Lower leg skin (tissue), 4 donors: ENCODE measurements around the gene CMIP. TPM values are rescaled to one million over a fixed set of nuclear protein-coding genes. Genes with fewer than 3 reads are reported as not detected.

Source experiments
- DNase-seq, 2 donors: peaks; one replicate each; pipeline ENCODE4 v3.0.0-alpha.2; 2019; ENCODE audit warnings: low spot score in 2 of 2
- H3K4me3 ChIP-seq: fragments of 200-600 bp; sonication (generic); 2 replicates; pipeline ENCODE4 v1.5.1; 2017; ENCODE audit warnings: mild to moderate bottlenecking, low read depth; ENCODE audit not compliant: poor library complexity, severe bottlenecking
- CTCF ChIP-seq, 3 donors: fragments of 450-650 bp; IDR thresholded peaks; one replicate each; pipeline ENCODE4 v1.5.1; 2016; ENCODE audit warnings: antibody characterized with exemption in 3 of 3, mild to moderate bottlenecking in 3 of 3, moderate library complexity in 2 of 3
- POLR2A ChIP-seq, 2 donors: fragments of 450-650 bp; IDR thresholded peaks; one replicate each; pipeline ENCODE4 v1.6.1; 2016 to 2017; ENCODE audit warnings: antibody characterized with exemption in 2 of 2, mild to moderate bottlenecking in 1 of 2, moderate library complexity in 1 of 2
- WGBS, 2 donors: methylation state at CpG; one replicate each; pipeline ENCODE4 v1.1.5; 2018; 5-methylcytosine and 5-hydroxymethylcytosine counted together
- intact Hi-C: fragments of 100-400 bp; cut with DNase I; formaldehyde crosslinking; loops from one replicate; pipeline ENCODE4 v1.15.0; 2023; ENCODE audit warnings: low total_unique reads
- total RNA-seq, 4 donors: library from RNA; depleted of rRNA; stranded (reverse); fragments of >200 nt; gene quantifications; one replicate each; pipeline ENCODE4 v1.1.0, GENCODE V29; 2016

CMIP gene
- total RNA-seq, 4 donors from 2014 or later: 53.7 to 115 (median 77.4) TPM

DNA sequence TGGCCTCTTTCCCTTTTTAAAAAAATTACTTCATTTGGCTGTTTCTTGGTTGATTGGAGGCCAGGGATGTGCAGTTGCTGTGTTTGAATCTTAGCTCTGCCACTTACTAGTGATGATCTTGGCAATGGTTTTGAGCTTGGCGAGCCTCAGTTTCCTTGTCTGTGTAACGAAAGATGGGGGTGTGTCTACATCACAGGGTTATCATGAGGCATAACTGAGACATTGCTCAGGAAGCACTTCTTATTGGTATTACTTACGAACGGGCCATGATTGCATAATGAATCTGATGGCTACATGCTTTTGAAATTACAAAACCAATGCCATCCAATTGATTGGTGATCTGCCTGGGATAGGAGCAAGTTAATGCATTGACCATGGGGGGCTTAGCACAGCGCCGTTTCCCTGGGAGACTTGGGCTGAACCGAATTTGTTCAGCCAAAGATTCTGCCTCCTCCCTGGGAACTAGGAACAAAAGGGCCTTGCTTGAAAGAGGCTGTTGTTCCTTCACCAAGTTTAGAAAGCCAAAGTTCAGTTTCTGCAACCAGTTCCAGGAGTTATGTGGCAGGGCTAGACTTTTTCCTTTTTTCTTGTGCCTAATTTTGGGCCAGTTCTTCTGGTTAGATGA, 21.9 kb downstream of the CMIP start:
- DNase-seq: no peak
- TF ChIP-seq POLR2A (IDR thresholded peaks at IDR 0.05) (no peak), CTCF (IDR thresholded peaks at IDR 0.05) (no peak)
- intact Hi-C loops: no loop called here
- 62 to 71% methylated on average over 7 of the region's 7 CpGs for WGBS, 2 donors
- H3K4me3 ChIP-seq: no peak overlapping the region

DNA sequence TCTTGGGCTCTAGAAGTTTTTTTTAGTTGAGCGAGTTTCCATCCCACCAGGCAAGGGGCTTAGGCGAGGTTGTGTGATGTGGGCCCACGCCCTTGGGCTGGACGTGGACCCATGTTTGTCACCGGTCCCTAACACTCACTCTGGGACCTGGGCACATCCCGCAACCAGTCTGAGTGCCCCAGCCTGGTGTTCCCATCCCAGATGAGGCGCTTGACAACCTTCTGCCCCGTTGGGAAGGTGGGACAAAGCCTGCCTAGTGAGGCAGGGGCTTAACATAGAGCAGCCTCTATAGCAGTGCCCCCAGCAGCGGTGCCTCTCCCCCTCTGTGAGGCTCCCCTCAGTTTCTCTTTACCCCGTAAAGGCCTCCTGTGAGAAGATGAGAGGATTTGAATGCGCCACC, 22.5 kb downstream of the CMIP start:
- intact Hi-C loops: no loop called here
- no peak overlapping the region for H3K4me3 ChIP-seq
- no peak for DNase-seq
- WGBS, 2 donors: 92 to 93% methylated on average over 11 of the region's 11 CpGs
- TF ChIP-seq CTCF (IDR thresholded peaks at IDR 0.05) (no peak), POLR2A (IDR thresholded peaks at IDR 0.05) (no peak)

- DNase-seq: no peak
- TF ChIP-seq CTCF (IDR thresholded peaks at IDR 0.05) (no peak), POLR2A (IDR thresholded peaks at IDR 0.05) (no peak)
- intact Hi-C loops: no loop called here
- WGBS, 2 donors: 91 to 94% methylated on average over 8 of the region's 8 CpGs
- H3K4me3 ChIP-seq: no peak overlapping the region
Observed at GRCh38 chr16:81467815-81468214, 23.2 kb downstream of the CMIP start.

- WGBS, 2 donors: 94 to 97% methylated on average over 19 of the region's 19 CpGs
- TF ChIP-seq CTCF (IDR thresholded peaks at IDR 0.05): no peak
- no peak for TF ChIP-seq POLR2A (IDR thresholded peaks at IDR 0.05)
- H3K4me3 ChIP-seq: no peak overlapping the region
- no peak for DNase-seq
- intact Hi-C loops: no loop called here
Observed at GRCh38 chr16:81468269-81468902, 23.8 kb downstream of the CMIP start.

GRCh38 chr16:81469183-81469677, 24.6 kb downstream of the CMIP start:
- intact Hi-C loops: no loop called here
- no peak for DNase-seq
- TF ChIP-seq POLR2A (IDR thresholded peaks at IDR 0.05) (no peak), CTCF (IDR thresholded peaks at IDR 0.05) (no peak)
- H3K4me3 ChIP-seq: no peak overlapping the region
- 85 to 94% methylated on average over 4 of the region's 4 CpGs for WGBS, 2 donors
